ENCODE results near the gene MAPK8IP1.

- TF ChIP-seq CTCF (conservative IDR thresholded peaks at IDR 0.05; ENCODE audit: low read depth in 2 of 2) (no peak), POLR2AphosphoS5 (IDR thresholded peaks at IDR 0.05; ENCODE audit: low read depth) (no peak)
These were observed 7.4 kb downstream of the MAPK8IP1 start for GRCh38 chr11:45892856-45893255.
